Measurements from ENCODE around the gene TRAP1.
"Not testable (repeated sequence)": the region's sequence is repeated elsewhere in the genome, so short reads cannot be mapped to it uniquely, and the experiment has no call there.

TRAP1 gene

GRCh38 chr16:3735541-3735940 is 18.2 kb upstream of the TRAP1 start:
- no peak for DNase-seq

GRCh38 chr16:3734758-3735221 is 17.5 kb upstream of the TRAP1 start:
- DNase-seq, result no peak

GRCh38 chr16:3734084-3734757 is 16.9 kb upstream of the TRAP1 start:
- no peak for DNase-seq

- no peak for DNase-seq
Observed at GRCh38 chr16:3732171-3732570, 14.8 kb upstream of the TRAP1 start.

GRCh38 chr16:3731126-3731935 is 14.0 kb upstream of the TRAP1 start:
- no peak for DNase-seq

- no peak for DNase-seq
Observed at GRCh38 chr16:3730161-3731125, 13.1 kb upstream of the TRAP1 start.

- DNase-seq, result no peak
Observed at GRCh38 chr16:3729161-3730112, 12.1 kb upstream of the TRAP1 start.

GRCh38 chr16:3728424-3729160 is 11.3 kb upstream of the TRAP1 start:
- no peak for DNase-seq

GRCh38 chr16:3727806-3728381 is 10.6 kb upstream of the TRAP1 start:
- DNase-seq, result no peak

GRCh38 chr16:3726021-3726687 is 8.8 kb upstream of the TRAP1 start:
- DNase-seq, result no peak

GRCh38 chr16:3725276-3725675 is 8.0 kb upstream of the TRAP1 start:
- DNase-seq, result no peak

GRCh38 chr16:3722508-3722907 is 5.2 kb upstream of the TRAP1 start:
- DNase-seq, result no peak

GRCh38 chr16:3720418-3720817 is 3.1 kb upstream of the TRAP1 start:
- DNase-seq, result no peak

GRCh38 chr16:3718628-3719027 is 1.3 kb upstream of the TRAP1 start:
- no peak for DNase-seq

GRCh38 chr16:3718019-3718391 is 681 bp upstream of the TRAP1 start:
- DNase-seq, result no peak

GRCh38 chr16:3716831-3717234 is 491 bp downstream of the TRAP1 start:
- DNase-seq, result no peak

GRCh38 chr16:3715430-3715829 is 1.9 kb downstream of the TRAP1 start:
- no peak for DNase-seq

GRCh38 chr16:3714378-3714777 is 2.9 kb downstream of the TRAP1 start:
- not testable (repeated sequence) for DNase-seq

- no peak for DNase-seq
Observed at GRCh38 chr16:3713587-3714242, 3.6 kb downstream of the TRAP1 start.

- DNase-seq, result no peak
Observed at GRCh38 chr16:3712861-3713372, 4.4 kb downstream of the TRAP1 start.
